Muscle of leg (tissue), 11 donors: Measurements from ENCODE around the gene MTHFD2L. TPM values are rescaled to one million over a fixed set of nuclear protein-coding genes. Genes with fewer than 3 reads are reported as not detected.
"Not testable (repeated sequence)": the region's sequence is repeated elsewhere in the genome, so short reads cannot be mapped to it uniquely, and the experiment has no call there.

Experiments
- DNase-seq: peaks from one replicate; pipeline ENCODE4 v3.0.0; 2013
- H3K27ac ChIP-seq: one replicate; pipeline ENCODE4 v1.5.1; 2013; ENCODE audit warnings: mild to moderate bottlenecking, low read length, control low read depth
- H3K27me3 ChIP-seq: one replicate; pipeline ENCODE4 v1.6.1; 2013; ENCODE audit warnings: low read length; ENCODE audit not compliant: control insufficient read depth, insufficient read depth
- H3K36me3 ChIP-seq: one replicate; pipeline ENCODE4 v1.6.1; 2013; ENCODE audit warnings: low read length; ENCODE audit not compliant: control insufficient read depth, insufficient read depth
- H3K4me1 ChIP-seq: one replicate; pipeline ENCODE4 v1.6.1; 2013; ENCODE audit warnings: low read length; ENCODE audit not compliant: control insufficient read depth, insufficient read depth
- H3K4me3 ChIP-seq: one replicate; pipeline ENCODE4 v1.5.1; 2013; ENCODE audit warnings: low read length, control low read depth
- H3K9me3 ChIP-seq: replicated peaks from 2 replicates; pipeline ENCODE4 v1.6.1; 2013; ENCODE audit warnings: low read depth, low read length; ENCODE audit not compliant: control insufficient read depth
- WGBS: methylation state at CpG from one replicate; pipeline ENCODE4 v1.1.5; 2013; ENCODE audit warnings: missing lambda C conversion rate; ENCODE audit not compliant: insufficient coverage; 5-methylcytosine and 5-hydroxymethylcytosine counted together
- polyA plus RNA-seq, 8 donors: library from polyadenylated mRNA; unstranded; fragments of 120-200 nt; gene quantifications; one replicate each; pipeline versions ENCODE4 v1.2.1 to v1.2.3, GENCODE V29; 2013; ENCODE audit warnings: inconsistent platforms in 1 of 8, low replicate concordance in 1 of 8; ENCODE audit not compliant: insufficient read length in 8 of 8, insufficient read depth in 1 of 8
- total RNA-seq: library from RNA; stranded (reverse); fragments of 120-200 nt; gene quantifications from one replicate; pipeline ENCODE4 v1.2.4, GENCODE V29; 2013

MTHFD2L gene
- total and polyA plus RNA-seq, 9 donors, result 11.7 to 17.7 (median 14.4) TPM

DNA sequence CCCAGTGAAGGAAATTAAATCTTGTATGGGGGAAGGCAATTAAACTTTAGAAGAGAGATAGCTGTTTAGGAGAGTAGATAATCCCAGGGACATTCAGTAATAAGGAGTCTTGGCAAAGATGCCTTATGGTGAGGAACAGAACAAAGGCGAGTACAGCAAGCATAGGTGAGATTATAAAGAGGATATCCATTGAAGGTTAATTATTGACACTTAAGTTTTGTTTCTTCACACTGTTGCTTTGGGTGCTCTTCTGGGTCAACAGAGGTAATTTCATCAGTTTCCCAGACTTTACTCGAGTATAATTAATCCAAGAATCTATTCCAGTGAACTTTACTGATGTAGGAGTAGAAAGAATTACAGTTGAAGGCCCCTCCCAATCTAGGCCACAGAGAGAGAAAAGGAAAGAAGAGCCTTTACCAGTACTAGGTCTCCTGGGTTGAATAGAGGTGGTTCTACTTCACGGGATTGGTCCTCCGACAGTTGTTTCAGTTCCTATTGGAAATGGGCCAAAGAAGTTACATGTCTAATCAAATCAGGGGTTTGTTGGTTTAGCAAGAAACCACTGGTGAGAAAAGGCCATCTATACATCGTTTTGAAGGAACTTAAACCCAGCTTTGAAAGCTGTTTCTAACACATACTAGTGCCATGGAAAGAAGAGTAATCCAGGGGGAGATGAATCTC, 177.6 kb downstream of the MTHFD2L start:
- DNase-seq, result no peak
- Histone ChIP-seq H3K4me1 (no peaks in the 10 kb centered on the region), H3K4me3 (no peak overlapping the region), H3K27me3 (no peaks in the 10 kb centered on the region), H3K36me3 (no peaks in the 10 kb centered on the region), H3K27ac (no peak overlapping the region), H3K9me3 (no peaks in the 10 kb centered on the region)
- 83% methylated on average over 4 of the region's 5 CpGs for WGBS

DNA sequence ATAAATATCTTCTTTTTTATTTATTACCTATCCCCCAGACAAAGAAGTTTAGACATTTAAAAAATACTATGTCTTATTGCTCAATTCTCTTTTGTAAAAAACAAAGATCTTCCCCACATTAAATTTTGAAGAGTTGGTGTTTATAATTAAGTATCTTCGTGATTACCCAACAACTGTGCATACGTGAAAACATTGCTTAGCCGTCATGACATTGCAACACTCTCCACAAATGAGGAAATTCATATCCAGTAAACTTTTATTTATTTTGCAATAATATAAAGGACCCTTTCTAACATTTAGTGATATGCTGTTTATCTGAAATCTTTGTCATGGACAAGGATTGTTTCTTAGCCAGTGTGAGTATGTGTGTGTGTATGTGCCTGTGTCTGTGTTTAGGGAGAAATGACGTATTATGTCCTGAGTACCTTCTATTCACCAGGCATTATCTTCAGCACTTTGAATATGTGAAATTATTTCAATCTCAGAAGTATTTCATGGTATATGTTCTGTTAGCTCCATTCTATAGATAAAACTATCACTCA, 180.9 kb downstream of the MTHFD2L start:
- Histone ChIP-seq H3K36me3 (no peaks in the 10 kb centered on the region), H3K27me3 (no peaks in the 10 kb centered on the region), H3K4me3 (no peak overlapping the region), H3K4me1 (no peaks in the 10 kb centered on the region), H3K9me3 (no peaks in the 10 kb centered on the region), H3K27ac (no peak overlapping the region)
- no CpG with 5 or more reads among the region's 4 CpGs for WGBS
- no peak for DNase-seq

DNA sequence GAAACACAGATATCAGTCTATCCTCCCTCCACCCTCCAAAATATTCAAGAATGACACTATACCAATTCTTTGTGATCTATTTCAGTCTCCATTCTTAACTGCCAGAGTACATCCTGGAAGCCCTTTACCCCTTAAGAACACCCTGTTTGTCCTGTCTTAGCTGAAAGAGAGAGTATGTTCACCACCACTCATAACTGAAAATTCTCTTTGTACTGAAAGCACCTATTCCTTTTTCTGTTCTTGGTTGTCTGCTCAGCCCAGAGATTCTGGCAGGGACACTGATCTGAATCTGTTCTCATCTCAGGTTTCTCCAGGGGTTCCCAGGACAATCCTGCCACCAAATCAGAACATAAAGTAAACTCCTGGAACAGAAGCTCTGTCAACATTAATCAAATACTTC, 181.6 kb downstream of the MTHFD2L start:
- Histone ChIP-seq H3K27ac (no peak overlapping the region), H3K27me3 (no peaks in the 10 kb centered on the region), H3K4me1 (no peaks in the 10 kb centered on the region), H3K4me3 (no peak overlapping the region), H3K36me3 (no peaks in the 10 kb centered on the region), H3K9me3 (peaks cover 5% of the 10 kb centered on the region)
- no peak for DNase-seq

DNA sequence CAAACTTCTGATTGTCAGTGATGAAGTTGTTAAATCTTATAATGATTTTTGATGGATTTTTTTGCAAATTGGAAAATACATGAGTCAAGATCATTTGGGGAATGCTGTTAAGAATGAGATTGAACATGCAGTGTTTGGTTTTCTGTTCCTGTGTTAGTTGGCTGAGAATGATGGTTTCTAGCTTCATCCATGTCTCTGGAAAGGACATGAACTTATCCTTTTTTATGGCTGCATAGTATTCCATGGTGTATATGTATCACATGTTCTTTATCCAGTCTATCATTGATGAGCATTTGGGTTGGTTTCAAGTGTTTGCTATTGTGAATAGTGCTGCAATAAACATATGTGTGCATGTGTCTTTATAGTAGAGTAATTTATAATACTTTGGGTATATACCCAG, 182.5 kb downstream of the MTHFD2L start:
- not testable (repeated sequence) for H3K27me3 ChIP-seq, DNase-seq, H3K36me3 ChIP-seq

DNA sequence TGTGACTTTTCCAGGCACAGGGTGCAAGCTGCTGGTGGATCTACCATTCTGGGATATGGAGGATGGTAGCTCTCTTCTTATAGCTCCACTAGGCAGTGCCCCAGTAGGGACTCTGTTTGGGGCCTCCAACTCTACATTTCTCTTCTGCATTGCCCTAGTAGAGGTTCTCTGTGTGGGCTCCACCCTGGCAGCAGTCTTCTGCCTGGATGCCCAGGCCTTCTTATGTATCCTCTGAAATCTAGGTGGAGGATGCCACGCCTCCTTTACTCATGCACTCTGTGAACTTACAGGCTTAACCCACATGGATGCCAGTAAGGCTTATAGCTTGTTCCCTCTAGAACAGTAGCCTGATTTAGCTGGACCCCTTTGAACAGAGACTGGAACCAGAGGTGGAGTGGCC, 186.1 kb downstream of the MTHFD2L start:
- Histone ChIP-seq H3K4me3 (no peak overlapping the region), H3K27me3 (no peaks in the 10 kb centered on the region), H3K9me3 (peaks cover 5% of the 10 kb centered on the region), H3K4me1 (no peaks in the 10 kb centered on the region), H3K27ac (no peak overlapping the region), H3K36me3 (no peaks in the 10 kb centered on the region)
- WGBS, result no CpG with 5 or more reads among the region's 1 CpG
- DNase-seq, result no peak

More for the DNA sequence above, 182.5 kb downstream of the MTHFD2L start:
- not testable (repeated sequence) for H3K4me1 ChIP-seq, H3K9me3 ChIP-seq, H3K27ac ChIP-seq, H3K4me3 ChIP-seq

Other genes with a start within 250 kb of the MTHFD2L start
- 0.62 TPM for gene PF4, start 176.1 kb upstream of the MTHFD2L start, total RNA-seq
- 1 to 10 TPM; 1.1 to 3.3 (median 1.6) TPM for gene PF4, start 176.1 kb upstream of the MTHFD2L start, polyA plus RNA-seq
- 4.5 TPM for gene PPBP, start 169.9 kb upstream of the MTHFD2L start, total RNA-seq
- gene PPBP, start 169.9 kb upstream of the MTHFD2L start, polyA plus RNA-seq, result 1 to 10 TPM; 1.5 to 8.2 (median 4.2) TPM
- gene CXCL5, start 159.4 kb upstream of the MTHFD2L start, total RNA-seq, result 0.04 TPM
- gene CXCL5, start 159.4 kb upstream of the MTHFD2L start, polyA plus RNA-seq, result under 1 TPM; 0.05 to 0.32 (median 0.15) TPM
- gene CXCL3, start 119.4 kb upstream of the MTHFD2L start, total RNA-seq, result 0.18 TPM
- gene CXCL3, start 119.4 kb upstream of the MTHFD2L start, polyA plus RNA-seq, result under 1 TPM in 6 of 8 donors, not detected in 2; 0.17 to 0.84 (median 0.27) TPM
- 0.66 TPM for gene CXCL2, start 58.9 kb upstream of the MTHFD2L start, total RNA-seq
- gene CXCL2, start 58.9 kb upstream of the MTHFD2L start, polyA plus RNA-seq, result 1 to 10 TPM in 6 of 8 donors, under 1 TPM in 2; 0.44 to 2.1 (median 1.4) TPM
- gene EPGN, start 150.4 kb downstream of the MTHFD2L start, total RNA-seq, result 0.49 TPM
- 1 to 10 TPM in 1 of 8 donors, under 1 TPM in 4, not detected in 3; 0.17 to 2.7 (median 0.25) TPM for gene EPGN, start 150.4 kb downstream of the MTHFD2L start, polyA plus RNA-seq
- gene EREG, start 207.0 kb downstream of the MTHFD2L start, total RNA-seq, result under 0.01 TPM
- under 1 TPM; 0.03 to 0.85 (median 0.09) TPM for gene EREG, start 207.0 kb downstream of the MTHFD2L start, polyA plus RNA-seq